GM18517 (cell line): ENCODE measurements around the gene CD81.

Experiments
- ATAC-seq: cut with Tn5 transposase; IDR thresholded peaks from one replicate; pipeline ENCODE4 v1.9.1; 2021; ENCODE audit warnings: mild to moderate bottlenecking, moderate library complexity; ENCODE audit not compliant: unreplicated experiment

Gene CD81

GRCh38 chr11:2419638-2420501 lies 42.8 kb downstream of the CD81 start:
- no peak for ATAC-seq

- ATAC-seq, result no peak
Observed at GRCh38 chr11:2420502-2421225, 43.6 kb downstream of the CD81 start.

GRCh38 chr11:2421226-2421994 lies 44.3 kb downstream of the CD81 start:
- no peak for ATAC-seq

GRCh38 chr11:2421996-2422395 lies 44.9 kb downstream of the CD81 start:
- no peak for ATAC-seq

- no peak for ATAC-seq
Observed at GRCh38 chr11:2422461-2423156, 45.5 kb downstream of the CD81 start.

- no peak for ATAC-seq
Observed at GRCh38 chr11:2423157-2424025, 46.3 kb downstream of the CD81 start.

- no peak for ATAC-seq
Observed at GRCh38 chr11:2424811-2425495, 47.8 kb downstream of the CD81 start.

GRCh38 chr11:2425506-2425905 lies 48.4 kb downstream of the CD81 start:
- ATAC-seq, result no peak

- no peak for ATAC-seq
Observed at GRCh38 chr11:2426221-2426620, 49.1 kb downstream of the CD81 start.

- ATAC-seq, result no peak
Observed at GRCh38 chr11:2426826-2427521, 49.9 kb downstream of the CD81 start.

- ATAC-seq, result no peak
Observed at GRCh38 chr11:2427721-2428321, 50.7 kb downstream of the CD81 start.

GRCh38 chr11:2428322-2428795 lies 51.2 kb downstream of the CD81 start:
- no peak for ATAC-seq

- no peak for ATAC-seq
Observed at GRCh38 chr11:2431395-2431794, 54.3 kb downstream of the CD81 start.

GRCh38 chr11:2432171-2432621 lies 55.1 kb downstream of the CD81 start:
- ATAC-seq, result no peak

- ATAC-seq, result no peak
Observed at GRCh38 chr11:2432628-2433071, 55.5 kb downstream of the CD81 start.

- ATAC-seq, result no peak
Observed at GRCh38 chr11:2433106-2433925, 56.2 kb downstream of the CD81 start.

GRCh38 chr11:2434008-2434407 lies 56.9 kb downstream of the CD81 start:
- no peak for ATAC-seq
